GM19035 (cell line): ENCODE data around the gene NFILZ.

Experiments used
- ATAC-seq: cut with Tn5 transposase; IDR thresholded peaks from one replicate; pipeline ENCODE4 v1.9.1; 2021; ENCODE audit not compliant: unreplicated experiment

NFILZ gene

GRCh38 chr19:8629996-8630683 lies at the start of gene NFILZ:
Gene NFILZ, plus strand, starts transcription at chr19:8630633. Its CDS starts 46,133 bp downstream, at chr19:8676766.
- no peak for ATAC-seq

- peak; percentile 46 for ATAC-seq
Observed at GRCh38 chr19:8580710-8581281, 49.6 kb upstream of the NFILZ start.

- ATAC-seq = no peak
Observed at GRCh38 chr19:8584965-8585893, 45.2 kb upstream of the NFILZ start.

GRCh38 chr19:8585894-8586750 lies 44.3 kb upstream of the NFILZ start:
- ATAC-seq = no peak

GRCh38 chr19:8589177-8589714 lies 41.2 kb upstream of the NFILZ start:
- no peak for ATAC-seq

GRCh38 chr19:8592231-8593009 lies 38.0 kb upstream of the NFILZ start:
- ATAC-seq = no peak

- ATAC-seq = no peak
Observed at GRCh38 chr19:8593931-8594330, 36.5 kb upstream of the NFILZ start.

- no peak for ATAC-seq
Observed at GRCh38 chr19:8595651-8596050, 34.8 kb upstream of the NFILZ start.

- ATAC-seq = no peak
Observed at GRCh38 chr19:8596168-8596567, 34.3 kb upstream of the NFILZ start.

GRCh38 chr19:8600064-8600463 lies 30.4 kb upstream of the NFILZ start:
- no peak for ATAC-seq

GRCh38 chr19:8600816-8601215 lies 29.6 kb upstream of the NFILZ start:
- no peak for ATAC-seq

GRCh38 chr19:8601796-8602195 lies 28.6 kb upstream of the NFILZ start:
- ATAC-seq = no peak

- no peak for ATAC-seq
Observed at GRCh38 chr19:8605514-8605913, 24.9 kb upstream of the NFILZ start.

- no peak for ATAC-seq
Observed at GRCh38 chr19:8607386-8607785, 23.0 kb upstream of the NFILZ start.

- no peak for ATAC-seq
Observed at GRCh38 chr19:8608941-8609278, 21.5 kb upstream of the NFILZ start.

GRCh38 chr19:8609279-8610040 lies 21.0 kb upstream of the NFILZ start:
- no peak for ATAC-seq

- no peak for ATAC-seq
Observed at GRCh38 chr19:8610041-8610935, 20.1 kb upstream of the NFILZ start, which contains the start of gene ADAMTS10. Gene ADAMTS10, minus strand, starts transcription at chr19:8610715. Its CDS starts 5,005 bp downstream, at chr19:8605710.

GRCh38 chr19:8610936-8611300 lies 19.5 kb upstream of the NFILZ start:
- ATAC-seq = no peak
